A549 (cell line): ENCODE data around the gene SSTR3. TPM values are rescaled to one million over a fixed set of nuclear protein-coding genes. Genes with fewer than 3 reads are reported as not detected.

Source experiments
- ATAC-seq, 2 experiments: fragments of 200-7000 bp in 1 of 2; fragments of >200 bp in 1 of 2; cut with Nextera tagmentation in 1 of 2; cut with Tn5 transposase in 1 of 2; 3 replicates each; pipeline versions ENCODE4 v1.8.0 to v1.9.1; 2018 to 2020; ENCODE audit warnings: mild to moderate bottlenecking in 1 of 2, moderate library complexity in 1 of 2
- CTCF ChIA-PET: fragments of 300-600 bp; sonication (Branson Sonifier 250); formaldehyde crosslinking; extraction: SDS; loops from one replicate; lab custom pipeline; 2021; ENCODE audit warnings: antibody characterized with exemption, inconsistent platforms; lab: Yijun Ruan, JAX
- POLR2A ChIA-PET: fragments of 350-600 bp; formaldehyde crosslinking; extraction: SDS; loops from one replicate; lab custom pipeline; 2021; ENCODE audit warnings: antibody characterized with exemption, inconsistent platforms; lab: Yijun Ruan, JAX
- DNase-seq, 2 experiments: peaks; one replicate each; pipeline versions ENCODE4 v3.0.0 to v3.0.0-alpha.2; 2011 to 2016; ENCODE audit warnings: low read depth in 1 of 2, low spot score in 1 of 2
- FAIRE-seq: peaks from 2 replicates; lab custom pipeline; 2011; peaks lifted over from hg19 to GRCh38; lab: Jason Lieb, UNC
- H3K27ac ChIP-seq, 2 experiments: fragments of >200 bp; sonication (Bioruptor Twin); formaldehyde crosslinking; 3 replicates each; pipeline ENCODE4 v1.5.1; 2016 to 2017
- H3K4me1 ChIP-seq: fragments of >200 bp; sonication (Bioruptor Twin); formaldehyde crosslinking; 3 replicates; pipeline ENCODE4 v1.6.1; 2016
- H3K4me2 ChIP-seq: fragments of >200 bp; sonication (Bioruptor Twin); formaldehyde crosslinking; 3 replicates; pipeline ENCODE4 v1.6.1; 2016
- H3K4me3 ChIP-seq: fragments of >200 bp; sonication (Bioruptor Twin); formaldehyde crosslinking; 3 replicates; pipeline ENCODE4 v1.5.1; 2016
- H3K9me3 ChIP-seq: fragments of >200 bp; sonication (Bioruptor Twin); formaldehyde crosslinking; 3 replicates; pipeline ENCODE4 v1.6.1; 2016
- BHLHE40 ChIP-seq: IDR thresholded peaks from 2 replicates; pipeline ENCODE4 v1.6.1; 2012; ENCODE audit warnings: low read depth, low read length, inconsistent platforms
- CBX2 ChIP-seq: fragments of 200-600 bp; sonication (generic); IDR thresholded peaks from 2 replicates; pipeline ENCODE4 v1.6.1; 2016; ENCODE audit warnings: low read depth, mild to moderate bottlenecking, borderline replicate concordance
- CEBPB ChIP-seq, 2 experiments: fragments of >200 bp in 1 of 2; sonication (Bioruptor Twin) in 1 of 2; formaldehyde crosslinking in 1 of 2; IDR thresholded peaks; 2 replicates each; pipeline ENCODE4 v1.6.1; 2012 to 2016
- CHD2 ChIP-seq: fragments of 150-350 bp; IDR thresholded peaks from 2 replicates; pipeline ENCODE4 v1.6.1; 2014; ENCODE audit warnings: low read length; ENCODE audit not compliant: partially characterized antibody
- CHD4 ChIP-seq: fragments of 200-600 bp; sonication (generic); IDR thresholded peaks from 2 replicates; pipeline ENCODE4 v1.6.1; 2016; ENCODE audit warnings: antibody characterized with exemption, mild to moderate bottlenecking, borderline replicate concordance
- EP300 ChIP-seq, 2 experiments: fragments of >200 bp; sonication (Bioruptor Twin); formaldehyde crosslinking; IDR thresholded peaks; 2 replicates in 1 of 2; 3 replicates in 1 of 2; pipeline ENCODE4 v1.6.1; 2016 to 2017
- ESRRA ChIP-seq: fragments of 150-350 bp; IDR thresholded peaks from 2 replicates; pipeline ENCODE4 v1.6.1; 2014; ENCODE audit warnings: mild to moderate bottlenecking, low read length, borderline replicate concordance
- FOSB ChIP-seq: fragments of 250-450 bp; sonication (Bioruptor Pico); IDR thresholded peaks from 2 replicates; pipeline ENCODE4 v1.5.0; 2020; ENCODE audit warnings: mild to moderate bottlenecking, moderate library complexity
- FOSL2 ChIP-seq, 2 experiments: fragments of 450-650 bp in 1 of 2; fragments of >200 bp in 1 of 2; sonication (Bioruptor Twin) in 1 of 2; formaldehyde crosslinking; IDR thresholded peaks; 2 replicates each; pipeline versions ENCODE4 v1.5.0 to v1.6.1; 2016 to 2020; ENCODE audit warnings: mild to moderate bottlenecking in 1 of 2, moderate library complexity in 1 of 2
- FOXS1 ChIP-seq: fragments of 250-450 bp; sonication (Bioruptor Pico); IDR thresholded peaks from 2 replicates; pipeline ENCODE4 v1.5.0; 2020; ENCODE audit warnings: mild to moderate bottlenecking, moderate library complexity
- HDAC2 ChIP-seq: fragments of 200-600 bp; sonication (generic); IDR thresholded peaks from 2 replicates; pipeline ENCODE4 v1.6.1; 2016
- HOXB5 ChIP-seq: fragments of 250-450 bp; sonication (Bioruptor Pico); IDR thresholded peaks from 2 replicates; pipeline ENCODE4 v1.5.0; 2020; ENCODE audit warnings: mild to moderate bottlenecking, moderate library complexity
- JUN ChIP-seq, 2 experiments: fragments of >200 bp; sonication (Bioruptor Twin); formaldehyde crosslinking; IDR thresholded peaks; 2 replicates in 1 of 2; 3 replicates in 1 of 2; pipeline ENCODE4 v1.6.1; 2016 to 2017
- JUNB ChIP-seq: fragments of >200 bp; sonication (Bioruptor Twin); formaldehyde crosslinking; IDR thresholded peaks from 2 replicates; pipeline ENCODE4 v1.6.1; 2016
- KDM1A ChIP-seq: fragments of 200-600 bp; sonication (generic); IDR thresholded peaks from 2 replicates; pipeline ENCODE4 v1.6.1; 2016; ENCODE audit warnings: low read depth, mild to moderate bottlenecking
- MAFK ChIP-seq: fragments of 450-650 bp; IDR thresholded peaks from 2 replicates; pipeline ENCODE4 v1.6.1; 2014; ENCODE audit not compliant: partially characterized antibody
- MYC ChIP-seq: IDR thresholded peaks from 2 replicates; pipeline ENCODE4 v1.6.1; 2012; ENCODE audit warnings: mild to moderate bottlenecking, inconsistent platforms, low read length, improper control_type of control experiment, borderline replicate concordance
- NFE2L2 ChIP-seq: fragments of 150-350 bp; conservative IDR thresholded peaks from 2 replicates; pipeline ENCODE4 v1.6.1; 2014; ENCODE audit warnings: low read length
- NR3C1 ChIP-seq: fragments of >200 bp; sonication (Bioruptor Twin); formaldehyde crosslinking; IDR thresholded peaks from 3 replicates; pipeline ENCODE4 v1.6.1; 2017
- PBX3 ChIP-seq: IDR thresholded peaks from 2 replicates; pipeline ENCODE4 v1.6.1; 2012
- RAD21 ChIP-seq, 2 experiments: fragments of >200 bp in 1 of 2; sonication (Bioruptor Twin) in 1 of 2; formaldehyde crosslinking in 1 of 2; IDR thresholded peaks in 1 of 2; conservative IDR thresholded peaks in 1 of 2; 2 replicates in 1 of 2; 3 replicates in 1 of 2; pipeline ENCODE4 v1.6.1; 2012 to 2018; ENCODE audit warnings: inconsistent platforms in 1 of 2
- RARB ChIP-seq: fragments of 250-450 bp; sonication (Bioruptor Pico); IDR thresholded peaks from 2 replicates; pipeline ENCODE4 v1.8.0; 2021; ENCODE audit warnings: mild to moderate bottlenecking, moderate library complexity
- REST ChIP-seq: fragments of 200-600 bp; sonication (generic); IDR thresholded peaks from 2 replicates; pipeline ENCODE4 v1.6.1; 2016; ENCODE audit warnings: antibody characterized with exemption, mild to moderate bottlenecking, moderate library complexity
- SREBF2 ChIP-seq: fragments of 450-650 bp; IDR thresholded peaks from 2 replicates; pipeline ENCODE4 v1.6.1; 2014; ENCODE audit warnings: mild to moderate bottlenecking, moderate library complexity
- TFCP2L1 ChIP-seq: fragments of 250-450 bp; sonication (Bioruptor Pico); IDR thresholded peaks from 2 replicates; pipeline ENCODE4 v1.5.0; 2021; ENCODE audit warnings: mild to moderate bottlenecking
- USF2 ChIP-seq: fragments of 450-650 bp; IDR thresholded peaks from 2 replicates; pipeline ENCODE4 v1.6.1; 2014; ENCODE audit warnings: antibody characterized with exemption
- ZFP36 ChIP-seq: fragments of 450-650 bp; IDR thresholded peaks from 2 replicates; pipeline ENCODE4 v1.6.1; 2014; ENCODE audit warnings: borderline replicate concordance; ENCODE audit not compliant: partially characterized antibody
- ZSCAN20 ChIP-seq: fragments of 250-450 bp; sonication (Bioruptor Pico); IDR thresholded peaks from 2 replicates; pipeline ENCODE4 v1.8.0; 2022; ENCODE audit warnings: mild to moderate bottlenecking, moderate library complexity
- WGBS: methylation state at CpG from one replicate; pipeline ENCODE4 v1.1.6; 2017; ENCODE audit errors: missing lambda C conversion rate; 5-methylcytosine and 5-hydroxymethylcytosine counted together
- polyA plus RNA-seq, 4 experiments: library from polyadenylated mRNA; depleted of rRNA in 3 of 4; stranded (reverse); fragments of >200 nt; fragmentation: RNase III in 1 of 4; extraction: RNeasy Plus Mini Kit Qiagen cat#74134 plus additional on column Dnase treatment in 1 of 4; gene quantifications; 2 replicates in 3 of 4; 3 replicates in 1 of 4; pipeline ENCODE4 v1.2.3, GENCODE V29; 2011 to 2017
- TF ChIP-seq, protein P1 (sequence below): IDR thresholded peaks from 2 replicates; pipeline ENCODE4 v1.6.1; 2012

The SSTR3 gene
- polyA plus RNA-seq, 2 of the 4 experiments (the other 2 are of a cell fraction), result not detected

DNA sequence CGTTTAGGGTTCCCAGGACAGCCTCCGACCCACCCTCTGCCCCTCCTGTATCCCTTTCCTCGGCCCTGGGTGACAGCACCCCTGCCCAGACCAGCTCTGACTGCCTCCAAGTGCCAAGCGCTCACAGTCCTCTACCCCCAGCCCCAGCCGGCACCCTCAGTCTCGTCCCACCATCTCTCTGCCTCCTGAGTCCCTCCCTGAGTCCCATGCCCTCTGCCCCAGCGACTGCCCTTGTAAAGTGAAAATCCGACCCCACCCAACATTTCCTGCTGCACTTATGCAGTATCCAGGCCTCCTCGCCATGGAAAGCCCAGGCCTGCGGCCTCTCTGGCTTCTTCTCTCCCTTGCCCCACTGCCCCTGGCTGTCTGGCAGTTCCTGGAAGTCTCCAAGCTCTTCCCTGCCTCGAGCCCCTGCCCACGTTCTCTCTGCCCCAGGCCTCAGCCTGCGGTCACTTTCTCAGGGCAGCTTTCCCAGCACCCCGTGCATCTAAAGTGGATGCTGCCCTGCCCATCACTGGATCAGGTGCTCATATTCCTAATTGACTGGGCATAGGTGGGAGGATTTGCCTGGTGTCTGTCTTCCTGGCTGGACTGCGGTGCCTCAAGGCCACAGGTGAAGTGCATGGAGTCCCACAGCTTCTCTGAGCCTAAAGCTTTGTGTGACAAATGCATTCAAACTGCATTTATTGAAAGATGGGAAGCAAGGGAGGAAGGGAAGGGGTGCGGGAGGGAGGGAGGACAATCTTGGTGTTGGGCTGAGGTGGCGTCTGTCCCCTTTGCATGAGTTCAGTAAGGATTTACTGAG, 44.9 kb downstream of the SSTR3 start:
- Histone ChIP-seq H3K4me1 (peaks cover 42% of the 10 kb centered on the region), H3K27ac (peak overlapping the region; percentile 87), H3K4me2 (peak overlapping the region; percentile 65), H3K9me3 (no peaks in the 10 kb centered on the region), H3K4me3 (no peak overlapping the region)
- ATAC-seq (0 out of 6 replicates have a peak, but pooled peaks of 1 of the 2 experiments have one; percentile 12), FAIRE-seq (no peak), DNase-seq (no peak)
- ChIA-PET CTCF (interaction anchor here (0.6 to 9.6 kb wide), 16 partner anchors 8 to 180 kb away, joined by 3 to 126 read pairs (median 6); partner anchors contain the start of gene C1QTNF6), POLR2A (interaction anchor here (1.0 to 1.3 kb wide), 2 partner anchors 20 to 32 kb away, joined by 3 read pairs; partner anchors contain the start of gene C1QTNF6)
- 63% methylated on average over 16 of the region's 17 CpGs for WGBS
- TF ChIP-seq CHD4 (no peak), ZFP36 (no peak), CHD2 (no peak), NR3C1 (no peak), MYC (no peak), EP300 (IDR thresholded peaks at IDR 0.05) (no peak), RARB (CRISPR knock-in tag) (no peak), FOXS1 (CRISPR knock-in tag) (no peak), JUN (IDR thresholded peaks at IDR 0.05) (no peak), REST (no peak), FOSB (no peak), CBX2 (no peak), FOSL2 (IDR thresholded peaks at IDR 0.05) (no peak), FOSL2 (CRISPR knock-in tag; IDR thresholded peaks at IDR 0.05) (no peak), JUNB (no peak), RAD21 (conservative IDR thresholded peaks at IDR 0.05 in 1 of 2, IDR thresholded peaks at IDR 0.05 in 1 of 2) (no peak), ESRRA (no peak), USF2 (no peak), HOXB5 (CRISPR knock-in tag) (no peak), NFE2L2 (no peak)

DNA sequence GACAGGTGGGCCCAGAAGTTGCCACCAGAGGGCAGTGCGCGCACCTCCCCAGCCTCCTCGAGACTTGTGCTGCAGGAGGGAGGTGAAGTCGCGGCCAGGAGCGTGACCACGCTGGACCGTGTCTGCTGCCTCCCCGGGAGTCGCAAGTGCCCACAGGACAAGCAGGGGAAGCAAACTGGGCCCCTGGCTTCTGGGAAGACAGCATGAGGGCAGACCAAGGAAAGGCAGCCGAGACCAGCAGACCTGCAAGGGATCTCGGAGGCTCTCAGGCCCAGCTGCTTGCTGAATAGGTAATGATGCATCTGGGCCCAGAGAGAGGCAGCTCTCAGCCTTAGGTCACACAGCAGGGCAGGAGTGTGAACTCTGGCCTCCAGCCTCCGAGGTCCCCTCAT, 45.6 kb downstream of the SSTR3 start:
- ChIA-PET CTCF (interaction anchor here (0.7 to 9.6 kb wide), 16 partner anchors 9 to 288 kb away, joined by 3 to 126 read pairs (median 6); partner anchors contain the start of gene C1QTNF6), POLR2A (interaction anchor here (1.0 to 1.3 kb wide), 2 partner anchors 21 to 33 kb away, joined by 3 read pairs; partner anchors contain the start of gene C1QTNF6)
- Histone ChIP-seq H3K27ac (peak overlapping the region; percentile 87), H3K4me1 (peaks cover 42% of the 10 kb centered on the region), H3K4me2 (peak overlapping the region; percentile 65), H3K9me3 (peaks cover under 1% of the 10 kb centered on the region; the same call in 1 of the 3 replicates), H3K4me3 (0 out of 3 replicates have a peak overlapping the region, but pooled peaks have one; percentile 4)
- FAIRE-seq (no peak), DNase-seq (peak; percentile 84 to 91), ATAC-seq (peak; percentile 94 to 99)
- 3% methylated on average over 9 of the region's 13 CpGs for WGBS
- TF ChIP-seq MAFK, result no peak
- TF ChIP-seq CEBPB (IDR thresholded peaks at IDR 0.05), result no peak
- TF ChIP-seq RAD21 (conservative IDR thresholded peaks at IDR 0.05 in 1 of 2, IDR thresholded peaks at IDR 0.05 in 1 of 2), result peak; percentile 77 to 85
- TF ChIP-seq TFCP2L1 (CRISPR knock-in tag), result no peak
- TF ChIP-seq SREBF2, result no peak
- no peak for TF ChIP-seq ZSCAN20 (CRISPR knock-in tag)
- TF ChIP-seq JUNB, result no peak
- no peak for TF ChIP-seq RARB (CRISPR knock-in tag)
- TF ChIP-seq BHLHE40, result no peak
- no peak for TF ChIP-seq HDAC2
- peak; percentile 81 for TF ChIP-seq ZFP36
- no peak for TF ChIP-seq PBX3
- TF ChIP-seq, protein P1, sequence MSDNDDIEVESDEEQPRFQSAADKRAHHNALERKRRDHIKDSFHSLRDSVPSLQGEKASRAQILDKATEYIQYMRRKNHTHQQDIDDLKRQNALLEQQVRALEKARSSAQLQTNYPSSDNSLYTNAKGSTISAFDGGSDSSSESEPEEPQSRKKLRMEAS, result peak; percentile 83
- no peak for TF ChIP-seq EP300 (IDR thresholded peaks at IDR 0.05)
- no peak for TF ChIP-seq KDM1A
